Transverse colon (tissue), 3 donors: ENCODE measurements around the gene CHP1.

Experiments used
- EP300 ChIP-seq: sonication (generic); formaldehyde crosslinking; IDR thresholded peaks from one replicate; pipeline ENCODE4 v1.6.1; 2017; ENCODE audit warnings: antibody characterized with exemption, low read depth
- POLR2A ChIP-seq: fragments of 450-650 bp; IDR thresholded peaks from one replicate; pipeline ENCODE4 v1.6.1; 2016; ENCODE audit warnings: antibody characterized with exemption, mild to moderate bottlenecking, moderate library complexity
- TF ChIP-seq, protein P1 (sequence below), 5 experiments: fragments of 200-600 bp in 3 of 5; fragments of 450-650 bp in 2 of 5; sonication (generic) in 3 of 5; IDR thresholded peaks; 1 replicate in 2 of 5; 2 replicates in 3 of 5; pipeline ENCODE4 v1.5.1; 2016 to 2017; ENCODE audit warnings: antibody characterized with exemption in 5 of 5, inconsistent platforms in 3 of 5, mild to moderate bottlenecking in 2 of 5, moderate library complexity in 1 of 5

DNA sequence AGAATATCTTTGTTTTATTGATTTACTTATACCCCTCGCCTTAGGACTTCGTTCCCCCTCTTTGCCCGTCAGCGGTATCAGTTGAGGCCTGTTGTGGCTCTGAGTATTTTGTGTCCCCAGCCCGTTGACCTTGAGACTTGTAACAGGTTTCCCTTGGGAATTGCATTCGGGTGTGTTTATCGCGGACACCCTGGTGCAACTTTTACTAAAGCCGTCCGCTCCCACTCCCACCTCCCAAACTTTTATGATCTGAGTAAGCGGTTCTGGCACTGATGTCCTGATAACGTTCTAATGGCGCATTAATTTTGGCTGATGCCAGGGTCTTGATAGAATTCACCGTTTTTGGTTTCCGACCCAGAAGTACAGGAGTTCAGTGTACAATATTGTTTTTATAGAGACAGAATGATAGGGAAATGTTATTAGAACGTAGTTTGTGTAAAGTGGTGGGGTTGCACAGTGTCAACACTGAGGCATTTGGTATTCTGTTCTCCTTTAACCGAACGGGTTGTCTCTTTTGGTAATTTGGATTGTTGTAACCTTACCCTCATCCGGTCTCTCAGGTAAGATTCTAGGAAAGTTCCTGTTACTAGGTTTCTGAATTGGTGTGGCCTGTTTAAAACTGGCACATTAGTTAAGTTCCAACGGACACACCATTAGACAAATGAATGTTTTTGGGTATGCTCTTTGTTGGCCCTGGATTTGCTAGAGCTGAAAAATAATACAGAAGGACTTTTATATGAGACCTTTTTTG, 53.5 kb downstream of the CHP1 start:
- TF ChIP-seq, protein P1, sequence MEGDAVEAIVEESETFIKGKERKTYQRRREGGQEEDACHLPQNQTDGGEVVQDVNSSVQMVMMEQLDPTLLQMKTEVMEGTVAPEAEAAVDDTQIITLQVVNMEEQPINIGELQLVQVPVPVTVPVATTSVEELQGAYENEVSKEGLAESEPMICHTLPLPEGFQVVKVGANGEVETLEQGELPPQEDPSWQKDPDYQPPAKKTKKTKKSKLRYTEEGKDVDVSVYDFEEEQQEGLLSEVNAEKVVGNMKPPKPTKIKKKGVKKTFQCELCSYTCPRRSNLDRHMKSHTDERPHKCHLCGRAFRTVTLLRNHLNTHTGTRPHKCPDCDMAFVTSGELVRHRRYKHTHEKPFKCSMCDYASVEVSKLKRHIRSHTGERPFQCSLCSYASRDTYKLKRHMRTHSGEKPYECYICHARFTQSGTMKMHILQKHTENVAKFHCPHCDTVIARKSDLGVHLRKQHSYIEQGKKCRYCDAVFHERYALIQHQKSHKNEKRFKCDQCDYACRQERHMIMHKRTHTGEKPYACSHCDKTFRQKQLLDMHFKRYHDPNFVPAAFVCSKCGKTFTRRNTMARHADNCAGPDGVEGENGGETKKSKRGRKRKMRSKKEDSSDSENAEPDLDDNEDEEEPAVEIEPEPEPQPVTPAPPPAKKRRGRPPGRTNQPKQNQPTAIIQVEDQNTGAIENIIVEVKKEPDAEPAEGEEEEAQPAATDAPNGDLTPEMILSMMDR (IDR thresholded peaks at IDR 0.05), result no peak
- no peak for TF ChIP-seq EP300
- TF ChIP-seq POLR2A, result no peak
